ENCODE data around the gene STBD1.

STBD1 gene

GRCh38 chr4:76292730-76293129 is 13.8 kb upstream of the STBD1 start:
- ATAC-seq (ENCODE audit: insufficient read depth, low read depth) (no peak), DNase-seq (no peak)
- no peak overlapping the region for H3K4me2 ChIP-seq (ENCODE audit: insufficient read depth, low read length)
- H3K27me3 ChIP-seq (ENCODE audit: insufficient read depth, low read length, poor library complexity), result no peaks in the 10 kb centered on the region
- H3K36me3 ChIP-seq (ENCODE audit: insufficient read depth, low read length), result no peaks in the 10 kb centered on the region
- H3K79me2 ChIP-seq (ENCODE audit: insufficient read depth, low read length), result no peaks in the 10 kb centered on the region
- H3K4me3 ChIP-seq (ENCODE audit: low read depth in 1 of 2, low read length in 2 of 2), result no peak overlapping the region
- H3K9me3 ChIP-seq (ENCODE audit: insufficient read depth, low read length, severe bottlenecking), result peaks cover 2% of the 10 kb centered on the region
- H3K4me1 ChIP-seq (ENCODE audit: insufficient read depth, low read length), result no peaks in the 10 kb centered on the region
- no peak overlapping the region for H3K27ac ChIP-seq (ENCODE audit: low read length)
- H2AFZ ChIP-seq (ENCODE audit: low read depth, low read length), result no peak overlapping the region
- H3K9ac ChIP-seq (ENCODE audit: low read depth, low read length), result no peak overlapping the region
- no peaks in the 10 kb centered on the region for H4K20me1 ChIP-seq (ENCODE audit: insufficient read depth, low read length)
- TF ChIP-seq CTCF (IDR thresholded peaks at IDR 0.05; ENCODE audit: borderline replicate concordance, extremely low read depth, low read length, poor library complexity, severe bottlenecking) (no peak), EZH2 (IDR thresholded peaks at IDR 0.05; ENCODE audit: borderline replicate concordance, low read depth, low read length, severe bottlenecking) (no peak)

DNA sequence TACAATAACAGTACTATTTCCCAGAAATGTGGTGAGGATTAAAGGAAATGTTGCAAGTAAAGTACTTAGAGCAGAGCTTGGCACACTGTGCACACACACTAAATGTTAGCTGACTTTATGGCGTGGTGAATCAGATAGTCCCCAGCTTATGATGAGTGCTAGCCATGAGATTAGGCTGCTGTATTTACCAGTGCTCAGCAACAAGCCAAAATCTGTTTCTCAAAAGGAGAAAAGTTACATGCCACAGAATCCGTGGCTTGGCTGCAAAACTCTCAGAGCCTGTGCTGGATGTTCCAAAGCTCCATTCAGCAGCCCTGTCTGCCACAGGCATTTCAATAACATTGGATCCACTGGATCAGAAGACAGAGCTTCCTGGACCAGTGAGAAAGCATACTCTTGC is 12.8 kb upstream of the STBD1 start:
- DNase-seq (no peak), ATAC-seq (ENCODE audit: insufficient read depth, low read depth) (no peak)
- Histone ChIP-seq H2AFZ (ENCODE audit: low read depth, low read length) (no peak overlapping the region), H3K27ac (ENCODE audit: low read length) (no peak overlapping the region), H3K9me3 (ENCODE audit: insufficient read depth, low read length, severe bottlenecking) (peaks cover 3% of the 10 kb centered on the region), H3K27me3 (ENCODE audit: insufficient read depth, low read length, poor library complexity) (no peaks in the 10 kb centered on the region), H3K4me2 (ENCODE audit: insufficient read depth, low read length) (no peak overlapping the region), H3K36me3 (ENCODE audit: insufficient read depth, low read length) (no peaks in the 10 kb centered on the region), H3K4me3 (ENCODE audit: low read depth in 1 of 2, low read length in 2 of 2) (no peak overlapping the region), H4K20me1 (ENCODE audit: insufficient read depth, low read length) (no peaks in the 10 kb centered on the region), H3K79me2 (ENCODE audit: insufficient read depth, low read length) (no peaks in the 10 kb centered on the region), H3K4me1 (ENCODE audit: insufficient read depth, low read length) (no peaks in the 10 kb centered on the region), H3K9ac (ENCODE audit: low read depth, low read length) (no peak overlapping the region)
- TF ChIP-seq CTCF (IDR thresholded peaks at IDR 0.05; ENCODE audit: borderline replicate concordance, extremely low read depth, low read length, poor library complexity, severe bottlenecking), result no peak

DNA sequence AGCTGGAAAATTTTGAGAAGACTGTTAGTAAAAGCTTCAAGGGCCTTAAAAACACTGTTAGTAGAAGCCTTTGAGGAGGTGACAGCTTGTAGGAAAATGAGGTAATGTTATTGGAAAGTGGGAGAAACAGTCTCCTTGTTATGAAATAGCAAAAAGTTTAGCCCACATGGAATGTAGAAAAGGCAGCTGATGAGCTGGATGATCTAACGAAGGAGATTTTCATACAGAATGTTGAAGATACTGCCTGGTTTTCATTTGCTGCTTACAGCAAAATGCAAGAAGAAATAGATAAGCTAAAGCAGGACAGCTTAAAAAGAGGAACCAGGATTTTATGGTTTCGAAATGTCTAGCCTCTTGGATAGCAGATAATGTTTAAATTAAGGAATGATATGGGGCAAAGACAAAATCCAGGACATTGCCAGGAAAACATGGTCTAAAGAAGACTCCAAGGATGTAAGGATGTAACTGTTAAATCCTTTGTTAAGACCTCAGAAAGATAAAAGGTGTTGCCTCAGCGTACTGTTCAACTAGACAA is 10.2 kb upstream of the STBD1 start:
- DNase-seq (no peak), ATAC-seq (ENCODE audit: insufficient read depth, low read depth) (no peak)
- no peaks in the 10 kb centered on the region for H3K36me3 ChIP-seq (ENCODE audit: insufficient read depth, low read length)
- H4K20me1 ChIP-seq (ENCODE audit: insufficient read depth, low read length), result no peaks in the 10 kb centered on the region
- H3K4me1 ChIP-seq (ENCODE audit: insufficient read depth, low read length), result no peaks in the 10 kb centered on the region
- no peak overlapping the region for H3K4me2 ChIP-seq (ENCODE audit: insufficient read depth, low read length)
- no peak overlapping the region for H3K9ac ChIP-seq (ENCODE audit: low read depth, low read length)
- H3K9me3 ChIP-seq (ENCODE audit: insufficient read depth, low read length, severe bottlenecking), result peaks cover 3% of the 10 kb centered on the region
- no peak overlapping the region for H3K4me3 ChIP-seq (ENCODE audit: low read depth in 1 of 2, low read length in 2 of 2)
- no peaks in the 10 kb centered on the region for H3K79me2 ChIP-seq (ENCODE audit: insufficient read depth, low read length)
- no peaks in the 10 kb centered on the region for H3K27me3 ChIP-seq (ENCODE audit: insufficient read depth, low read length, poor library complexity)
- no peak overlapping the region for H3K27ac ChIP-seq (ENCODE audit: low read length)
- no peak for TF ChIP-seq CTCF (IDR thresholded peaks at IDR 0.05; ENCODE audit: borderline replicate concordance, extremely low read depth, low read length, poor library complexity, severe bottlenecking)
- no peak for TF ChIP-seq EZH2 (IDR thresholded peaks at IDR 0.05; ENCODE audit: borderline replicate concordance, low read depth, low read length, severe bottlenecking)
- no peak overlapping the region for H2AFZ ChIP-seq (ENCODE audit: low read depth, low read length)

GRCh38 chr4:76298227-76298626 is 8.3 kb upstream of the STBD1 start:
- Histone ChIP-seq H2AFZ (ENCODE audit: low read depth, low read length) (no peak overlapping the region), H4K20me1 (ENCODE audit: insufficient read depth, low read length) (no peaks in the 10 kb centered on the region), H3K9me3 (ENCODE audit: insufficient read depth, low read length, severe bottlenecking) (peaks cover 3% of the 10 kb centered on the region), H3K4me2 (ENCODE audit: insufficient read depth, low read length) (no peak overlapping the region), H3K27me3 (ENCODE audit: insufficient read depth, low read length, poor library complexity) (no peaks in the 10 kb centered on the region), H3K9ac (ENCODE audit: low read depth, low read length) (no peak overlapping the region), H3K36me3 (ENCODE audit: insufficient read depth, low read length) (no peaks in the 10 kb centered on the region), H3K4me1 (ENCODE audit: insufficient read depth, low read length) (no peaks in the 10 kb centered on the region), H3K27ac (ENCODE audit: low read length) (no peak overlapping the region), H3K4me3 (ENCODE audit: low read depth in 1 of 2, low read length in 2 of 2) (no peak overlapping the region), H3K79me2 (ENCODE audit: insufficient read depth, low read length) (no peaks in the 10 kb centered on the region)
- DNase-seq (no peak), ATAC-seq (ENCODE audit: insufficient read depth, low read depth) (no peak)
- TF ChIP-seq CTCF (IDR thresholded peaks at IDR 0.05; ENCODE audit: borderline replicate concordance, extremely low read depth, low read length, poor library complexity, severe bottlenecking), result no peak
- TF ChIP-seq EZH2 (IDR thresholded peaks at IDR 0.05; ENCODE audit: borderline replicate concordance, low read depth, low read length, severe bottlenecking), result no peak

Data from DND-41 (cell line).